Brain microvascular endothelial cell (primary cell): ENCODE results near the gene NELFCD.
A peak's percentile ranks its signal among the peaks of the same experiment; 100 is the strongest.

Experiments used
- DNase-seq: peaks from one replicate; pipeline ENCODE4 v3.0.0-alpha.2; 2020
- H3K27ac ChIP-seq: fragments of 250-450 bp; sonication (Bioruptor Pico); 2 replicates; pipeline ENCODE4 v1.5.1; 2020; ENCODE audit warnings: mild to moderate bottlenecking, moderate library complexity
- H3K27me3 ChIP-seq: fragments of 250-450 bp; sonication (Bioruptor Pico); replicated peaks from 2 replicates; pipeline ENCODE4 v1.5.1; 2020; ENCODE audit warnings: mild to moderate bottlenecking
- H3K36me3 ChIP-seq: fragments of 250-450 bp; sonication (Bioruptor Pico); replicated peaks from 2 replicates; pipeline ENCODE4 v1.5.1; 2020; ENCODE audit warnings: mild to moderate bottlenecking
- H3K4me3 ChIP-seq: 2 replicates; pipeline ENCODE4 v1.5.1; 2011; ENCODE audit warnings: low read depth, mild to moderate bottlenecking, control low read depth, low read length, moderate library complexity
- CTCF ChIP-seq: IDR thresholded peaks from 2 replicates; pipeline ENCODE4 v1.5.1; 2011; ENCODE audit warnings: low read depth, mild to moderate bottlenecking, moderate library complexity, low read length, control low read depth, inconsistent platforms; ENCODE audit errors: missing control alignments
- in situ Hi-C: cut with HindIII; loops from 2 replicates; pipeline ENCODE4 v1.10.0; 2017; ENCODE audit warnings: low sequenced_read_pairs, low pct_ligation_motif_present

Gene NELFCD

DNA sequence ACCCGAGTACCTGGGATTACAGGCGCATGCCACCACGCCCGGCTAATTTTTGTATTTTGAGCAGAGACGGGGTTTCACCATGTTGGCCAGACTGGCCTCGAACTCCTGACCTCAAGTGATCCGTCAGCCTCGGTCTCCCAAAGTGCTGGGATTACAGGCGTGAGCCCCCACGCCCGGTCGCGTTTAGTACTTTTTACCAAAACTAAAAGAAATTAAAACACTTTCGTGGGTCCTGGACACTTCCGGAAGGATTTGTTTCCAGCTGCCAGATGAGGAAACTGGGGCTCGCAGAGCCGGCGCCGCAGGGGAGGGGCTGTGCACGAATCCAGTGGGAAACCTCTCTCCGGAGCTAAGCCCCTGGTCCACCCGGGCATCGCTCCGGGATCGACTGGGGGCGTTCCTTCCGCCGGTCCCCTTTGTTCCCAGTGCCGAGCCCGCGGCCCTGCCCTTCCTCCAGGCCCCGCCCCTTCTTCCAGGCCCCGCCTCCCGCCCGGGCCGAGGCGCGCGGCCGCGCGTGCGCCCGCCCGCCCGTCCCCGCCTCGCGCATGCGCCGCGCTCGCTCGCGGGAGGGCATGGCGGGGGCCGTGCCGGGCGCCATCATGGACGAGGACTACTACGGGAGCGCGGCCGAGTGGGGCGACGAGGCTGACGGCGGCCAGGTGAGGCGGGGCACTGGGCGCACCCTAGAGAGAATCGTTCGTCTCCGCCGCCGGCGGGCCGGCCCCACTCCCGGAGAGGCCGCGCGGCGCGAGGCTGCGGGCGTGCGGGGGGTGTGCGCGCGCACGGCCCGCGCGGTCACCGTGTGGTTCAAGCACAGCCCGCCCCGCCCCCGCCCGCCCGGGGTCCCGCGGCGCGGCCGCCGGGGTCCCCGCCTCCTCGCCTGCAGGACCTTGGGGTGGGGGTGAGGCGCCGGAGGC lies at the start of gene NELFCD:
Gene NELFCD, plus strand, starts transcription at position 546 of the 917 bp plus-strand sequence. Its CDS starts 54 bp downstream, at position 600.
- Histone ChIP-seq H3K4me3 (peak within 1 kb of the TSS; percentile 74), H3K27ac (peak within 1 kb of the TSS; percentile 72), H3K36me3 (no peaks in the 10 kb centered on the region), H3K27me3 (no peaks in the 10 kb centered on the region)
- DNase-seq, result peak; percentile 54
- no peak for TF ChIP-seq CTCF
- in situ Hi-C loops, result no loop called here

DNA sequence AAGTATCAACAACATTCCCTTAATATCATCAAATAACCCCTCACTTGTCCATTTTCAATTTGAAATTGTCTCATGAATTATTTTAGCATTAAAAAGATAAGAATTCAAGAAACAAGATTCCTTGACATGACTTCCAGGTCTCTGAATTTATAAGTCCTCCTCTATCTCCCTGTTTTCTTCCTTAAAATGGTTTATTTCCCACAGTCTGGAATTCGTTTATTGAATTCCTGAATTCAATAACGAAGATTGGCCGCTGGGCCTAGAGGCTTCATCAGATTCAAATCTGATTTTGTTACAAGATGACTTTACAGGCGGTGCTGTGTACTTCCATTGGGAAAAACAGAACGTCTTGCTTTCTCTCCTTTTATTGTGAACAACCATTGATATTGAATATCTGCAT lies 48.9 kb upstream of the NELFCD start:
- no peak for TF ChIP-seq CTCF
- no peaks in the 10 kb centered on the region for H3K27me3 ChIP-seq
- H3K36me3 ChIP-seq, result no peaks in the 10 kb centered on the region
- in situ Hi-C loops, result no loop called here
- no peak overlapping the region for H3K4me3 ChIP-seq
- no peak overlapping the region for H3K27ac ChIP-seq
- no peak for DNase-seq

DNA sequence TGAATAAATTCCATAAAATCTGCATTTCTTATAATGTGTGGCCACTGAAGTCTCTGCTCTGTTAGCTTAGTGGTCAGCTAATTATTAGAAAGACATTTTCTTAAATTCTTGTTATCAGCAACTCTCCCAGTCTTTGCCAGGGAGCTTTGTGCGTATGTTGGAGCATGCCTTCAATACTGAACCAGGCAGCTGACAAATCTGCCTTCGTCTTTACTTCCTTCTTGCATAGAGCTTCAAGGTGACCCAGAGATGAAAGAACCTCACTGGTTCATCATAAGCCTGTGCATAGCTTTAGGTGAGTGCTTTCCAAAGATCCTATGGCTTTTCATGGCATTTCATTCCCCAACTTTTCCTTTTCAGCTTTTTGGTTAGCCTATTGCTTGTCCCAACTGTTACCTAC lies 43.0 kb upstream of the NELFCD start:
- TF ChIP-seq CTCF, result no peak
- no peak overlapping the region for H3K4me3 ChIP-seq
- no peak for DNase-seq
- H3K27me3 ChIP-seq, result peaks cover 3% of the 10 kb centered on the region
- H3K27ac ChIP-seq, result no peak overlapping the region
- in situ Hi-C loops, result no loop called here
- H3K36me3 ChIP-seq, result no peaks in the 10 kb centered on the region

DNA sequence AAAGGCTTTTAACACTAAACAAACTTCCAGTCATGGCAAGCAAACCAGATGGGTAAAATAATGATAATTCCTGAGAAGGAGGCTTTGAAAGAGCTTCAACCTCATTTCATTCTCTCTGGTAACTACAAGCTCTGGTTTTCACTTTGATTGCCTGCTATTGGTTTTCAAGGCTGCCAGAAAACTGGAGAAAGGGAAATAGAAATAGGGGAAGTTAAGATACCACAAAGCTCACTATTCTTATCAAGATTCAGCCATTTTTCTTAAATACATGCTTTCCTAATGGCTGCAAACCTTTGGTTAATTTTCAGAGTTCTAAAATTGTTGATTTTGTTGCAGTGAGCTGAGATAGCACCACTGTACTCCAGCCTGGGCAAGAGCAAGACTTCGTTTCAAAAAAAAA lies 42.5 kb upstream of the NELFCD start:
- DNase-seq, result no peak
- H3K36me3 ChIP-seq, result no peaks in the 10 kb centered on the region
- in situ Hi-C loops, result no loop called here
- H3K27ac ChIP-seq, result no peak overlapping the region
- peaks cover 3% of the 10 kb centered on the region for H3K27me3 ChIP-seq
- H3K4me3 ChIP-seq, result no peak overlapping the region
- TF ChIP-seq CTCF, result no peak

DNA sequence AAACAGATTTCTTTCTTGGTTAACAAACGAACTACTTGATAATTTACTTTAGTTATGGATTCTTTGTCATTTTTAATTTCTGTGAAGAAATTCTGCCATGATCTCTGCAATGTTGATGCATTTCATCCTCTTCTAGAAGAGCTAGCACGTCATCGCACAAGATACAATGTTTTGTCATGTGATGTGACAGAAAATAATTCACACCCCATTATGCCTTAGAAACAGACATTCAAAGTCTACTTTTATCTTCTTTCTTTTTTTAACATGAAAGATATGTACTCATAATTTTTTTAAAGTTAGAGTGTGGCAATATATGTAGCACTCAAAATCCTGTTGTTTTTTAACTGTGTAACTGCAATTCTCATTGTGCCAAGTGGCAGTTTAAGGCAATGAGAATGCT lies 39.6 kb upstream of the NELFCD start:
- TF ChIP-seq CTCF, result no peak
- Histone ChIP-seq H3K4me3 (no peak overlapping the region), H3K36me3 (no peaks in the 10 kb centered on the region), H3K27ac (no peak overlapping the region), H3K27me3 (peaks cover 3% of the 10 kb centered on the region)
- no peak for DNase-seq
- in situ Hi-C loops, result no loop called here
